EH (cell line): Measurements from ENCODE around the gene ABCA9.

Experiments
- DNase-seq: peaks from one replicate; pipeline ENCODE4 v3.0.0-alpha.2; 2015; ENCODE audit warnings: low read depth

The ABCA9 gene

GRCh38 chr17:69067274-69068047 is 6.7 kb upstream of the ABCA9 start:
- DNase-seq, result no peak

- no peak for DNase-seq
Observed at GRCh38 chr17:69066482-69066881, 5.8 kb upstream of the ABCA9 start.

GRCh38 chr17:69065113-69065512 is 4.4 kb upstream of the ABCA9 start:
- no peak for DNase-seq

GRCh38 chr17:69064476-69064875 is 3.7 kb upstream of the ABCA9 start:
- DNase-seq, result no peak

- DNase-seq, result no peak
Observed at GRCh38 chr17:69064001-69064400, 3.3 kb upstream of the ABCA9 start.

- DNase-seq, result no peak
Observed at GRCh38 chr17:69062860-69063581, 2.3 kb upstream of the ABCA9 start.

- no peak for DNase-seq
Observed at GRCh38 chr17:69061721-69062556, 1.2 kb upstream of the ABCA9 start.

- no peak for DNase-seq
Observed at GRCh38 chr17:69059458-69060175, 1.1 kb downstream of the ABCA9 start.

GRCh38 chr17:69058165-69058564 is 2.6 kb downstream of the ABCA9 start:
- no peak for DNase-seq

GRCh38 chr17:69057280-69057679 is 3.4 kb downstream of the ABCA9 start:
- no peak for DNase-seq

- no peak for DNase-seq
Observed at GRCh38 chr17:69056179-69056823, 4.4 kb downstream of the ABCA9 start.

- no peak for DNase-seq
Observed at GRCh38 chr17:69055334-69055733, 5.4 kb downstream of the ABCA9 start.

- DNase-seq, result no peak
Observed at GRCh38 chr17:69050999-69051775, 9.5 kb downstream of the ABCA9 start.

GRCh38 chr17:69048634-69049033 is 12.1 kb downstream of the ABCA9 start:
- DNase-seq, result no peak

GRCh38 chr17:69047368-69048263 is 13.1 kb downstream of the ABCA9 start:
- DNase-seq, result peak; percentile 8

GRCh38 chr17:69046121-69046807 is 14.5 kb downstream of the ABCA9 start:
- no peak for DNase-seq

GRCh38 chr17:69045646-69046045 is 15.1 kb downstream of the ABCA9 start:
- no peak for DNase-seq

GRCh38 chr17:69044371-69044770 is 16.4 kb downstream of the ABCA9 start:
- DNase-seq, result no peak
